GM12865 (cell line): ENCODE measurements around the gene NF1.

Source experiments
- DNase-seq: peaks from one replicate; pipeline ENCODE4 v3.0.0; 2010; ENCODE audit warnings: low read depth
- H3K4me3 ChIP-seq: 2 replicates; pipeline ENCODE4 v1.5.1; 2011; ENCODE audit warnings: mild to moderate bottlenecking, low read depth, low read length, control low read depth
- TF ChIP-seq, protein P1 (sequence below): IDR thresholded peaks from 2 replicates; pipeline ENCODE4 v1.5.1; 2011; ENCODE audit warnings: low read length, control low read depth, low read depth, inconsistent platforms; ENCODE audit not compliant: insufficient read depth; ENCODE audit errors: missing control alignments

Gene NF1

DNA sequence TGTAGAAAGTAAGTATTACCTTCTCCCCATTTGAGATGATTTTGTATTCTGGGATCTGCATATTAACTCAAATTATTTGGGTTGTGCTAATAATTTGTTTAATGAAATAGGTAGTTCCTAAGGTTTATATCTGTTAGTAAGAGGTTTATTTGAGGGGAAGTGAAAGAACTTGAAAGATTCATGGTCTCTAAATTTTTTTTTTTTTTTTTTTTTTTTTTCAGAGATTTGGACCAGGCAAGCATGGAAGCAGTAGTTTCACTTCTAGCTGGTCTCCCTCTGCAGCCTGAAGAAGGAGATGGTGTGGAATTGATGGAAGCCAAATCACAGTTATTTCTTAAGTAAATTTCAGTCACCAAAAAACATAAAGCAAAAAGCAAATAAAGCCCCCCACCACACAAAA lies 137.1 kb downstream of the NF1 start:
- DNase-seq: no peak
- no peak overlapping the region for H3K4me3 ChIP-seq
- TF ChIP-seq, protein P1, sequence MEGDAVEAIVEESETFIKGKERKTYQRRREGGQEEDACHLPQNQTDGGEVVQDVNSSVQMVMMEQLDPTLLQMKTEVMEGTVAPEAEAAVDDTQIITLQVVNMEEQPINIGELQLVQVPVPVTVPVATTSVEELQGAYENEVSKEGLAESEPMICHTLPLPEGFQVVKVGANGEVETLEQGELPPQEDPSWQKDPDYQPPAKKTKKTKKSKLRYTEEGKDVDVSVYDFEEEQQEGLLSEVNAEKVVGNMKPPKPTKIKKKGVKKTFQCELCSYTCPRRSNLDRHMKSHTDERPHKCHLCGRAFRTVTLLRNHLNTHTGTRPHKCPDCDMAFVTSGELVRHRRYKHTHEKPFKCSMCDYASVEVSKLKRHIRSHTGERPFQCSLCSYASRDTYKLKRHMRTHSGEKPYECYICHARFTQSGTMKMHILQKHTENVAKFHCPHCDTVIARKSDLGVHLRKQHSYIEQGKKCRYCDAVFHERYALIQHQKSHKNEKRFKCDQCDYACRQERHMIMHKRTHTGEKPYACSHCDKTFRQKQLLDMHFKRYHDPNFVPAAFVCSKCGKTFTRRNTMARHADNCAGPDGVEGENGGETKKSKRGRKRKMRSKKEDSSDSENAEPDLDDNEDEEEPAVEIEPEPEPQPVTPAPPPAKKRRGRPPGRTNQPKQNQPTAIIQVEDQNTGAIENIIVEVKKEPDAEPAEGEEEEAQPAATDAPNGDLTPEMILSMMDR: no peak

DNA sequence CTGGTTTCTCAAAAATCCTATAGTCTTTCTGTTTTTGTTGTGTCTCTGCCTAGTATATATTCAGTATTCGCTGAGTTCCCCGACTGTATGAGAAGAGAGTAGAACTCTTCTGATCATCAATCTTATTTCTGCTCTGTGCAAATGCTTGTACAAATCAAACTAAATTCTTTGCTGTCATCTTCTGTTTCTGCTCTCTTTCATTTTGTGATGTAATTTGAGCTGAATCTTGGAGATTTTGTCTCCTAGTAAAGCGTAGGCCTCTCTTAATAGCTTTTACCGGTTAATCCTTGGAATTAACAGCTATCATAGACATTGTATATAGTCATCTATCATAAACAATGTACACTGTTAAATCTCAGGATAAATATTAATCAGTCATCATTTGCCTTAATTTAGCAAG lies 140.3 kb downstream of the NF1 start:
- TF ChIP-seq, protein P1: no peak
- no peak for DNase-seq
- no peak overlapping the region for H3K4me3 ChIP-seq

DNA sequence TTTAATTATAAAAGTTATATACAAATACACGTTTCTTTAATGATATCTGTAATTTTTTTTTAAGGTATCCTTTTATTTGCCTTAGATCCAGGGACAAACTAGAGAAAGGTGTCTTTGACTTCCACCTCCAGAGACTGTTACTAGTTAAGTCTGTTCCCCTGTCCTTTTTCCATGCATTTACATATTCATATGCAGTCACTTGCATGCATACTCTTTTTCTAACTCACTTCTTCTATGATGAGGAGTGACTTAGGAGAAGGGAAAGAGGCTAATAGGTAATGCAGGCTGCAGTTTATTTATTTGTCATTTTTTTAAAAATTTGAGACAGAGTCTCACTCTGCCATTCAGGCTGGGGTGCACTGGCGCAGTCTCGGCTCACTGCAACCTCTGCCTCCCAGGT lies 141.4 kb downstream of the NF1 start:
- DNase-seq: no peak
- no peak overlapping the region for H3K4me3 ChIP-seq
- TF ChIP-seq, protein P1: no peak

DNA sequence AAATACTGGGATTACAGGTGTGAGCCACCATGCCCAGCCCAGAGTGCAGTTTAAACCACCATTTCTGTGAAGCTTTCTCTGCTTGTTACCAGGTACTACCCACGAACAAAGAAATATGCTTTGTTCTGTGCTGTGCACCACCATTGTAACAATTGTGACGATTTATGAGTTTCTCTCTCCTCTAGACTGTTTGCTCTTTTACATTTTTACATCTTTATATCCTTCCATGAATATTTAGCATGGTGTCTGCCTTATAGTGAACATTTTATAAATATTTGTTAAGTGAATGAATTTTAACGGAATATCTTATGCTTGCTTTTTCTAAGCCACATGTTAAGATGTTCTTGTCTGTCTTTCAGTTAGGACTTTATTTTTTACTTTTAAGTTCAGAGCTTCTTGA lies 141.9 kb downstream of the NF1 start:
- TF ChIP-seq, protein P1: no peak
- H3K4me3 ChIP-seq: no peak overlapping the region
- no peak for DNase-seq

DNA sequence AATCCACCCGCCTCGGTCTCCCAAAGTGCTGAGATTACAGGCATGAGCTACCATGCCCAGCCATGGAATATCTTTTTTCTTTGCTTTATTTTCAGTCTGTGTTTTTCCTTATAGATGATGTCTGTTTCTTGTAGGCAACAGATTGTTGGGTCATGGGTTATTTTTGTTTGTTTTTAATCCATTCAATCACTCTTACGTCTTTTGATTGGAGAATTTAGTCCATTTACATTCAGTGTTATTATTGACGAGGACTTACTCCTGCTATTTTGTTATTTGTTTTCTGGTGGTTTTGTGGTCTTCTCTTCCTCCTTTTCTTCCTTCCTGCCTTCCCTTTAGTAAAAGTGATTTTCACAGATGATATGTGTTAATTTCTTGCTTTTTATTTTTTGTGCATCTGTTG lies 146.3 kb downstream of the NF1 start:
- TF ChIP-seq, protein P1: no peak
- H3K4me3 ChIP-seq: no peak overlapping the region
- no peak for DNase-seq

DNA sequence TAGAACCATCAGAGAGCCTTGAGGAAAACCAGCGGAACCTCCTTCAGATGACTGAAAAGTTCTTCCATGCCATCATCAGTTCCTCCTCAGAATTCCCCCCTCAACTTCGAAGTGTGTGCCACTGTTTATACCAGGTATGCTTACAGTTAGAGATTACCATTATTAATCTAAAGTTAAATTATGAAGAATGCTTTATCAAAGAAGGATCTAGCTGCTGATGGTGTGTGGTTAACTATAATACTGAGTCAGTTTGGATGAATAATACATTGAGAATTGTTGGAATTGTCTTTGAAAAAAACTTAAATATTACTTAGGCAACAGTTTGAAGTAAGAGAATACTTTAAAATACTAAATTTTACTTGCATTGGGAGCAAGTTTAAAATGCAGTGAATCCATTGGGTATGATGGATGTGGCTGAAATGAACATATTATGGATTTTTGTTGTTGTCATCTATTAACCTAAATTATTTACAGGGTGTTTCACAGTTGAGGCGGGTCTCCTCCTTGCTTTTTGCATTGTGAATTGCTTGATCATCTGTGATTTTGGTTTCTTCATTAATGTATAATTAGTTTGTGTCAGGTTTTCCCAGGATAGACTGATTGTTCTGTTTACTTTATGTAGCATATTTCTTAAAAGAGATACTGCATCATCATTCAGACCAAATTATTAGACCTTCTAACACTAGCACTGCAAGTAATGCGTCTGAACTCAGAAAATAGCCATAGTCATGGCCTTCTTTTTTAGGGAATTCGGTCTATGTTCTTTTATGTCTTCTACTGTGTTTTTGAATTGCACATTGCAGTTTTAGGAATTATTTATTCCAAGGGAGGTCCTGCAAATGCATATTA lies 154.4 kb downstream of the NF1 start:
- H3K4me3 ChIP-seq: no peak overlapping the region
- DNase-seq: no peak
- TF ChIP-seq, protein P1: no peak

DNA sequence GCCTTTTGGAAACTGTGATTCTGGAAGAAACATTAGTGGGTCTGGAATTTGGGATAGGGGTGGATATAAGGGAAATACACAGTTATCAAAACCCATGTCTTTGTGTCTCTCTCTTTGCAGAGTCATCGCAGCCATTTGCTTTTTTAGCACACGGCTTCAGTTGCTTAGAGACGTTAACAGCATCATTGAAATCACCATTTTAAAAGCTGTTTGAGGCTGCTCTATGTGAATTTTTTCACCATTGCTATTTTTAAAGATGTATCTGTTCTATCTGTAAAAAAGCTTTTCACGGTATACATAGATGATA lies 155.0 kb downstream of the NF1 start:
- TF ChIP-seq, protein P1: no peak
- no peak for DNase-seq
- H3K4me3 ChIP-seq: no peak overlapping the region
